ENCODE data around the gene AFTPH. TPM values are rescaled to one million over a fixed set of nuclear protein-coding genes. Genes with fewer than 3 reads are reported as not detected.

AFTPH gene
- total RNA-seq, 1 donor from 2014 or later = 13.1 TPM

GRCh38 chr2:64541547-64541946, 17.4 kb downstream of the AFTPH start:
- Mint-ChIP-seq H3K4me3 (ENCODE audit: unreplicated experiment) (no peak overlapping the region), H3K4me1 (ENCODE audit: unreplicated experiment) (peaks cover 9% of the 10 kb centered on the region), H3K27ac (ENCODE audit: unreplicated experiment) (no peak overlapping the region), H3K9me3 (ENCODE audit: unreplicated experiment) (no peaks in the 10 kb centered on the region), H3K36me3 (ENCODE audit: low read depth, unreplicated experiment) (no peaks in the 10 kb centered on the region), H3K27me3 (ENCODE audit: unreplicated experiment) (no peaks in the 10 kb centered on the region)
- DNase-seq (ENCODE audit: low spot score) = no peak
- TF ChIP-seq CTCF (IDR thresholded peaks at IDR 0.05; ENCODE audit: unreplicated experiment) = no peak

GRCh38 chr2:64542071-64543007, 18.2 kb downstream of the AFTPH start:
- no peak for TF ChIP-seq CTCF (IDR thresholded peaks at IDR 0.05; ENCODE audit: unreplicated experiment)
- Mint-ChIP-seq H3K9me3 (ENCODE audit: unreplicated experiment) (no peaks in the 10 kb centered on the region), H3K4me1 (ENCODE audit: unreplicated experiment) (peaks cover 9% of the 10 kb centered on the region), H3K4me3 (ENCODE audit: unreplicated experiment) (no peak overlapping the region), H3K27me3 (ENCODE audit: unreplicated experiment) (no peaks in the 10 kb centered on the region), H3K36me3 (ENCODE audit: low read depth, unreplicated experiment) (no peaks in the 10 kb centered on the region), H3K27ac (ENCODE audit: unreplicated experiment) (no peak overlapping the region)
- DNase-seq (ENCODE audit: low spot score) = no peak

GRCh38 chr2:64543008-64543697, 19.0 kb downstream of the AFTPH start:
- Mint-ChIP-seq H3K27me3 (ENCODE audit: unreplicated experiment) (no peaks in the 10 kb centered on the region), H3K36me3 (ENCODE audit: low read depth, unreplicated experiment) (no peaks in the 10 kb centered on the region), H3K4me1 (ENCODE audit: unreplicated experiment) (peaks cover 9% of the 10 kb centered on the region), H3K4me3 (ENCODE audit: unreplicated experiment) (no peak overlapping the region), H3K9me3 (ENCODE audit: unreplicated experiment) (no peaks in the 10 kb centered on the region), H3K27ac (ENCODE audit: unreplicated experiment) (no peak overlapping the region)
- DNase-seq (ENCODE audit: low spot score) = no peak
- TF ChIP-seq CTCF (IDR thresholded peaks at IDR 0.05; ENCODE audit: unreplicated experiment) = no peak

- Mint-ChIP-seq H3K9me3 (ENCODE audit: unreplicated experiment) (no peaks in the 10 kb centered on the region), H3K4me1 (ENCODE audit: unreplicated experiment) (peaks cover 12% of the 10 kb centered on the region)
Observed at GRCh38 chr2:64548761-64549160, 24.6 kb downstream of the AFTPH start.

More at GRCh38 chr2:64548761-64549160, 24.6 kb downstream of the AFTPH start:
- Mint-ChIP-seq H3K27me3 (ENCODE audit: unreplicated experiment) (no peaks in the 10 kb centered on the region), H3K4me3 (ENCODE audit: unreplicated experiment) (no peak overlapping the region), H3K36me3 (ENCODE audit: low read depth, unreplicated experiment) (no peaks in the 10 kb centered on the region), H3K27ac (ENCODE audit: unreplicated experiment) (no peak overlapping the region)
- TF ChIP-seq CTCF (IDR thresholded peaks at IDR 0.05; ENCODE audit: unreplicated experiment) = no peak
- DNase-seq (ENCODE audit: low spot score) = no peak
